NT2/D1 (cell line): ENCODE measurements around the gene RNASE4.
"Not testable (repeated sequence)": the region's sequence is repeated elsewhere in the genome, so short reads cannot be mapped to it uniquely, and the experiment has no call there.

Experiments
- SUZ12 ChIP-seq: IDR thresholded peaks from 2 replicates; pipeline ENCODE4 v1.6.1; 2011; ENCODE audit not compliant: insufficient read length, insufficient read depth; ENCODE audit errors: extremely low read depth
- YY1 ChIP-seq: IDR thresholded peaks from 2 replicates; pipeline ENCODE4 v1.6.1; 2011; ENCODE audit not compliant: insufficient read length, insufficient read depth
- ZNF274 ChIP-seq: IDR thresholded peaks from 2 replicates; pipeline ENCODE4 v1.6.1; 2011; ENCODE audit warnings: mild to moderate bottlenecking, low read depth, low read length

GRCh38 chr14:20726121-20726520 is 41.8 kb downstream of the RNASE4 start:
- TF ChIP-seq SUZ12, ZNF274, YY1: not testable (repeated sequence)
